Keratinocyte (primary cell): Measurements from ENCODE around the gene CELSR1.

Source experiments
- EZH2 ChIP-seq: IDR thresholded peaks from one replicate; pipeline ENCODE4 v1.6.1; 2012; ENCODE audit warnings: inconsistent platforms, mild to moderate bottlenecking, low read length, moderate library complexity
- TF ChIP-seq, protein P1 (sequence below), 3 experiments: IDR thresholded peaks in 1 of 3; conservative IDR thresholded peaks in 1 of 3; optimal IDR thresholded peaks in 1 of 3; 2 replicates in 2 of 3; 3 replicates in 1 of 3; pipeline versions ENCODE3 to v1.5.1; 2011; ENCODE audit warnings: low read length in 3 of 3, mild to moderate bottlenecking in 3 of 3, moderate library complexity in 2 of 3, control low read depth in 1 of 3, inconsistent platforms in 1 of 3; ENCODE audit not compliant: insufficient read depth in 2 of 3; ENCODE audit errors: extremely low read depth in 1 of 3

DNA sequence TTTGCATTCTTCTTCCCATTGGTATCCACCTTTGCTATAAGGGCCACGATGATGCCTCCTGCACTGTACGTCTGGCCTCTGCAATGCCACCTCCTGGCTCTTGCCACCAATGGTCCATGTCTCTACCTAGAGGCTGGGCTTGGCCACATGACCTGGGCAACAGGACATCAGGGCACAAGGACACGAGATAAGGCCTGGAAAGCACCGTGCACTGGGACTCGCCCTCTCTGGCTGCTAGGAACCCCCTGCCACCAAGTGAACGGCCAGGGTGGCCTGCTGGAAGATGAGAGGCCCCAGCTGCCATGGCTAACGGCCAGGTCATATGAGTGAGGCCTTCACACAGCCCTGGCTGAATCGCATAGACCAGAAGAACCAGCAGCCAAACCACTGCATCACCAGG, 114.5 kb downstream of the CELSR1 start:
- TF ChIP-seq, protein P1, sequence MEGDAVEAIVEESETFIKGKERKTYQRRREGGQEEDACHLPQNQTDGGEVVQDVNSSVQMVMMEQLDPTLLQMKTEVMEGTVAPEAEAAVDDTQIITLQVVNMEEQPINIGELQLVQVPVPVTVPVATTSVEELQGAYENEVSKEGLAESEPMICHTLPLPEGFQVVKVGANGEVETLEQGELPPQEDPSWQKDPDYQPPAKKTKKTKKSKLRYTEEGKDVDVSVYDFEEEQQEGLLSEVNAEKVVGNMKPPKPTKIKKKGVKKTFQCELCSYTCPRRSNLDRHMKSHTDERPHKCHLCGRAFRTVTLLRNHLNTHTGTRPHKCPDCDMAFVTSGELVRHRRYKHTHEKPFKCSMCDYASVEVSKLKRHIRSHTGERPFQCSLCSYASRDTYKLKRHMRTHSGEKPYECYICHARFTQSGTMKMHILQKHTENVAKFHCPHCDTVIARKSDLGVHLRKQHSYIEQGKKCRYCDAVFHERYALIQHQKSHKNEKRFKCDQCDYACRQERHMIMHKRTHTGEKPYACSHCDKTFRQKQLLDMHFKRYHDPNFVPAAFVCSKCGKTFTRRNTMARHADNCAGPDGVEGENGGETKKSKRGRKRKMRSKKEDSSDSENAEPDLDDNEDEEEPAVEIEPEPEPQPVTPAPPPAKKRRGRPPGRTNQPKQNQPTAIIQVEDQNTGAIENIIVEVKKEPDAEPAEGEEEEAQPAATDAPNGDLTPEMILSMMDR (optimal IDR thresholded peaks at IDR 0.05 in 1 of 3, IDR thresholded peaks at IDR 0.05 in 1 of 3, conservative IDR thresholded peaks at IDR 0.05 in 1 of 3; ENCODE audit: extremely low read depth in 1 of 3, insufficient read depth in 2 of 3, low read length in 3 of 3) = no peak
- no peak for TF ChIP-seq EZH2
